RPMI7951 (cell line): ENCODE measurements around the gene CREBBP. TPM values are rescaled to one million over a fixed set of nuclear protein-coding genes. Genes with fewer than 3 reads are reported as not detected.
"Not testable (repeated sequence)": the region's sequence is repeated elsewhere in the genome, so short reads cannot be mapped to it uniquely, and the experiment has no call there.

Experiments
- DNase-seq: peaks from one replicate; pipeline ENCODE4 v3.0.0-alpha.2; 2012; ENCODE audit warnings: low read depth
- total RNA-seq: library from RNA; depleted of rRNA; stranded (reverse); fragments of >200 nt; shearing (Covaris generic); gene quantifications from 2 replicates; pipeline ENCODE4 v1.2.3, GENCODE V29; 2014; rRNA removed

Gene CREBBP
- total RNA-seq: 6.5 and 6.8 TPM in 2 replicates

- peak; percentile 81 for DNase-seq
Observed at GRCh38 chr16:3880623-3881498, at the start of gene CREBBP. Gene CREBBP, minus strand, starts transcription at chr16:3880713. Its CDS starts 797 bp downstream, at chr16:3879916.

GRCh38 chr16:3927147-3927546 lies 46.6 kb upstream of the CREBBP start:
- DNase-seq: not testable (repeated sequence)

GRCh38 chr16:3924763-3925162 lies 44.2 kb upstream of the CREBBP start:
- DNase-seq: no peak

- no peak for DNase-seq
Observed at GRCh38 chr16:3922241-3922640, 41.7 kb upstream of the CREBBP start.

GRCh38 chr16:3920206-3920605 lies 39.7 kb upstream of the CREBBP start:
- DNase-seq: no peak

- DNase-seq: no peak
Observed at GRCh38 chr16:3919413-3919812, 38.9 kb upstream of the CREBBP start.

- no peak for DNase-seq
Observed at GRCh38 chr16:3915426-3916260, 35.1 kb upstream of the CREBBP start.

- DNase-seq: no peak
Observed at GRCh38 chr16:3912897-3913296, 32.4 kb upstream of the CREBBP start.

- no peak for DNase-seq
Observed at GRCh38 chr16:3912373-3912772, 31.9 kb upstream of the CREBBP start.

- not testable (repeated sequence) for DNase-seq
Observed at GRCh38 chr16:3911741-3912140, 31.2 kb upstream of the CREBBP start.

GRCh38 chr16:3909791-3910583 lies 29.5 kb upstream of the CREBBP start:
- DNase-seq: no peak

- DNase-seq: no peak
Observed at GRCh38 chr16:3908951-3909437, 28.5 kb upstream of the CREBBP start.

GRCh38 chr16:3907586-3907985 lies 27.1 kb upstream of the CREBBP start:
- DNase-seq: no peak

- no peak for DNase-seq
Observed at GRCh38 chr16:3906363-3906762, 25.9 kb upstream of the CREBBP start.

- DNase-seq: no peak
Observed at GRCh38 chr16:3904875-3905274, 24.4 kb upstream of the CREBBP start.

- no peak for DNase-seq
Observed at GRCh38 chr16:3890091-3890490, 9.6 kb upstream of the CREBBP start.

GRCh38 chr16:3889059-3889458 lies 8.5 kb upstream of the CREBBP start:
- no peak for DNase-seq

GRCh38 chr16:3885999-3886398 lies 5.5 kb upstream of the CREBBP start:
- DNase-seq: not testable (repeated sequence)

GRCh38 chr16:3884398-3884797 lies 3.9 kb upstream of the CREBBP start:
- DNase-seq: no peak

- DNase-seq: no peak
Observed at GRCh38 chr16:3882531-3882930, 2.0 kb upstream of the CREBBP start.

GRCh38 chr16:3881499-3881990 lies 1.0 kb upstream of the CREBBP start:
- DNase-seq: no peak
